ENCODE results near the gene DKK3.

DKK3 gene

DNA sequence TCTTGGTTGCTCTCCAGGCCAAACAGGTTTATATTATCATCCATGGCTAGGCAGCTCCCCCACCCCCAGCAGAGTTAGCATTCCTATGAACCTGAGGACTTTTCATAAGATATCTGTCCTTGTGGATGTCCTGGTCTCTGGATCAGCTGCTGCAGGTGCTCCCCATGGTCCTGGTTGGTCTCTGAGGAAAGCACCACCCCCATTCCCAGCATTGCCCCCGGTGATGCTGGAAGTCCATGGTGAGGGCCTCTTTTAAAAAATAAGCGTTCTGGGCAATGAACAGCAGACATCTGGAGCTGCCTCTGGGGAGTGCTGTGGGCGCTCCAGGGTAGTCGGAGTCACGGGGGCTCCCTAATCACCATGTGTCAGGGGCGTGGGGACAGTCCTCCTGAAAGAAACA lies 26.6 kb downstream of the DKK3 start:
- DNase-seq (ENCODE audit: low read depth), result no peak

DNA sequence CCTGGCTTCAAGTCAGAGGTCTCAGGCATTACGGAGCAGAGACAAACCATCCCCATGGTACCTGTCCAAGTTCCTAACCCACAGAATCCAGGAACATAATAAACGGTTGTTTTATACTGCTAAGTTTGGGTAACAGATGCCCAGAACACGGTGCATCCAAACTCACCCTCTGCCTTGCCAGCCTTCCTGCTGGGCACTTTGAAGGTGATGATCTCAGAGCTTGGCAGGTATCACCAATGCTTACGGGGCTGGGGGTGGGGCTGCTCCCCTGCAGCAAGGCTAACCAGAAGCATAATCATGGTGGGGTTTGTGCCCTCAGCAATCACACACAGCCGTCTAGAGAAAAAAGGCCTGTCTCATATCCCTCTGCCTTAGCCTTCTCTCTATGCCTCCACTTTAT lies 27.1 kb downstream of the DKK3 start:
- no peak for DNase-seq (ENCODE audit: low read depth)

DNA sequence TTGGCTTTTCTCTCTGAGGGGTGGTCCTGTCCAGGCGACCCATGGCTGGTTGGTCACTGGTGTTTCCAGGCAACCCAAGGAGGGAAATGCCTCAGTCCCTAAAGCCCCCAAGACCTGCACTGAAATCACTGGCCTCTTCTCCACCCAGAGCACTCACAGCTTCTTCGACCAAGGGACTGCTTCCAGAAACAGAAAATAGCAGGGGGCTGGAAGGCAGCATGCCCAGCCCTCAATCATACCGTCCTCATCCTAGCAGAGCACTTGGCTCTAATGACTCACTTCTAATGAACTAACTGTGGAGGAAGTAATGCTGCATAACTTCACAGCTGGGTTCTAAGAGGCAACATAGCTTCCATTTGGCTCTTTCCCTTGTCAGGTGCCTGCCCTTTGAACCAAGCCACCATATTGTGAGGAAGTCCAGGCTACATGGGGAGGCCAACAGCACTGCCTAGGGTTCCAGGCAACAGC lies 27.6 kb downstream of the DKK3 start:
- DNase-seq (ENCODE audit: low read depth), result no peak

DNA sequence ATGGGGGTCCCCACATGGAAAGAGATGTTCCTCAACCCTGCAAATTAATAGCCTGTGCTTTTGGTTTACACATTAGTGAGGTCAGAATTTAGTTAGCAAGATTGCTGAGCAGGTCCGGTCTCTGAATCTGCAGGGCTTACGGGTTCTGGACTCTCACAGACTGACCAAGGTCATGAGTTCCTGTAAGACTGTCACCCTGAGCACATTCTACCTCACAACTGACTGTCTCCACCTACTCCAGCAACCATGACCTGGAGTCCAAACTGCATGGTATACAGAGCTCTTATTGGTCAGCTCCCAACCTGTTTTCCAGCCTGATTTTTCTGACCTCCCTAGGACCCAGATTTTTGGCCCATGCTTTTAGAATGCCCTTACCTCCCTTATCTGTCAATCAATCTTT lies 28.2 kb downstream of the DKK3 start:
- DNase-seq (ENCODE audit: low read depth), result no peak

DNA sequence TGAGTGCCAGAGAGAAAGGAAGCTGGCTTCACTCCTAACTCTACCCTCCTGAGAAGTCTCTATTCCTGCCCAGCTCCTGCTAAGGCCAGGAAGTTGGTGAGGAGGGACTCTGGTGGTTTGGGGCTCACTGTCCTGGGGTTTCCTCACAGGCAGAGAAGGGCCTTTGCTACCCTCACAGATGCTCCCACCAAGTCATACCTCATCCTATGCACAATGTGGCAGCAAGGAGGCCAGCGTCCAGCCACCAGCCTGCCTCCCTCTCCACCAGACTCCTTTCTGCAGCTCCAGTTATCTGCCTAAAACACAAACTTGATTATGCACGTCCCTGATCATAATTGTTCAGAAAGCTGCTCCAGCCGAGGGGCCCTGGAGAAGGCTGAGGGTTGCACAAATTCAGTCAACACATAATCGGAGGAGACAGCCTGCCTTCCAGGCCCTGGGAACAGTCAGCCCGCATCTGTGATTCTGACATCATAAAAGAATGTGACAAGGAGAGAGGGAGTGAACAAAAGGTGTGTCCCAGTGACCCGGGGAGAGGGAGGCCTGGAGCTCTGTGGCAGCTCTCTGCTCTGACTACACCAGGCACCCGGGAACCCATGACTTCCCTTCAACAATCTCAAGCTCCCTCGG lies 28.8 kb downstream of the DKK3 start:
- no peak for DNase-seq (ENCODE audit: low read depth)

DNA sequence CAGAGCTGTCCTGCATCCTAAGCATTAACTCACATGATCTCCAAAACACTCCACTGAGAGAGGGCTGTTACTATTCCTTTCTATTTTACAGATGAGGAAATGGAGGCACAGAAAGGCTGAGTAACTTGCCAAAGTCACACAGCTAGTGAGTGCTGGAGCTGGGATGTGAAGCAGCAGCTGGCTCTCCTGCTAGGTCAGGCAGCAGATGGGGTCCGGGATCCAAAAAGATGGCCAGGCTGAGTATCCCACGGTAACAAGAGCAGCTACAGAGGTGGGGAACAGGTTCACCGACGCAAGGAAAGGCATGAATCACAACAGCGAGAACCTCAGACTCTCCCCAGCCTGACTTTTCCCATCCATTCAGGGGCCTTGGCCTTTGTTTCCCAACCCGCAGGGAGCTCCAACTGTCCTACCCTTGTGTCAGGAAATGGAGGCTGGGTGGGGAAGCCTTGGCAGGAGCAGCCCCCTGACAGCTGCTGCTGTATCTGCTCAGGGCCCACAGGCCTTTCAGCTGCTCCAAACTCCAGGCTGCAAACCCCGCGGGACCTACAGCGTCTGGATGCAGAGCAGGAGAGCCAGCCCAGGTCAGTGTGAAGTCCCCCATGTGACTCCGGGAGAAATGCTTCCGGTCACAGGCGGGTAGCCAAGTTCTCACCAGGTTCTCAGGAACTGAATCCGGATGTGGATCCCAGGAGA lies 29.5 kb downstream of the DKK3 start:
- DNase-seq (ENCODE audit: low read depth), result no peak

DNA sequence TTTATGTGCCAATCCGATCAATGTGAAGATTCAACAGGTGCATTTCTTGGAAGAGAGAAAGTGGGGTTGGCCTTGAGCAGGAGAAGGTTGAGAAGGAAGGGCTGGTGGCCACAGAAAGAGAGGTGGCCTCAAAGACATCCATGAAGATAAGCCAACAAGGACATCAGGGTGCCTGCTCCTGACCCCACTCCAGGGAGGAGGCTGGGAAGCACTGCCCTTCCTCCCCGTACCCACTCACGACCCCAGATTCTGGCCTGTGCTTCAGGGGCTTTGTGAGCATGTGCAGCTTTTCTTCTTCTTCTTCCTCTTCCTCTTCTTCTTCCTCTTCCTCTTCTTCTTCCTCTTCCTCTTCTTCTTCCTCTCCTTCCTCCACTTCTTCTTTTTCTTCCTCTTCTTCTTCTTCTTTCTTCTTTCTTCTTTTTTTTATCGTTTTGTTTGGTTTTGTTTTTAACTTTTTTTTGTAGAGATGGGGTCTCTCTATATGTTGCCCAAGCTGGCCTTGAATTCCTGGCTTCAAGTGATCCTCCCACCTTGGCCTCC lies 30.3 kb downstream of the DKK3 start:
- DNase-seq (ENCODE audit: low read depth), result no peak

DNA sequence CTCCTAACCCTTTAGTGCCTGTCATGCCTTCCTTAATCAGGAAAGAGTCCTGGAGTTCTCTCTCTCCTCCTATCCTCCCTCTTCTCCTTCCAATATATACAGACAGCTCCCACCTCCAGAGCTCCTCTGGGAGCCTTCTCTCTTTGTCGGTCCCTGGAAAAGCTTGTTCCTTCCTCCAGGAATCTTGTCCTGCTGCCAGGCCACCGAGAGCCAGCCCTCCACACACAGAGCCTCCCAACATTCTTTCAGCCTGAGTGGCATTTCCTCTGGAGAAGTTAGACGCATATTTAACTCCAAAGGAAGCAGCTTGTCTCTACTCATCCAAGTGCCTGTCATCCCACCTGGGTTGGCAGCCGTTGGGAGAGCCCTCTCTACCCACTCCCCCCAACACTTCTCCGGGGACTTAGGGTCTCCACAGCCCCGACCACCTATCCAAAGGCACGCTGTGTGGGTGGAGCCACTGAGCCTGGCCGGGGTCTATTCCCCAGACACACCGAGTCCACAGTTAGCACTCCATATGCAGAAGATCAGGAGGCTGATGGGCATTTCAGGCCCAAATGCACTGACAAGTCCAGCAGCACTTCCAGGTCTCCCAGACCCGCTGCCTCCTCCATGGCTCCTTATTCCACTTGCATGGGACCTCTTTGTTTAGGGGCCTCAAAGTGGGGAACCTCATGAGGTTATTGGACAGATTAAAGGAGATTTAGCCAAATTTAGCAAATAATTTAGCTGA lies 31.1 kb downstream of the DKK3 start:
- DNase-seq (ENCODE audit: low read depth), result peak; percentile 81

DNA sequence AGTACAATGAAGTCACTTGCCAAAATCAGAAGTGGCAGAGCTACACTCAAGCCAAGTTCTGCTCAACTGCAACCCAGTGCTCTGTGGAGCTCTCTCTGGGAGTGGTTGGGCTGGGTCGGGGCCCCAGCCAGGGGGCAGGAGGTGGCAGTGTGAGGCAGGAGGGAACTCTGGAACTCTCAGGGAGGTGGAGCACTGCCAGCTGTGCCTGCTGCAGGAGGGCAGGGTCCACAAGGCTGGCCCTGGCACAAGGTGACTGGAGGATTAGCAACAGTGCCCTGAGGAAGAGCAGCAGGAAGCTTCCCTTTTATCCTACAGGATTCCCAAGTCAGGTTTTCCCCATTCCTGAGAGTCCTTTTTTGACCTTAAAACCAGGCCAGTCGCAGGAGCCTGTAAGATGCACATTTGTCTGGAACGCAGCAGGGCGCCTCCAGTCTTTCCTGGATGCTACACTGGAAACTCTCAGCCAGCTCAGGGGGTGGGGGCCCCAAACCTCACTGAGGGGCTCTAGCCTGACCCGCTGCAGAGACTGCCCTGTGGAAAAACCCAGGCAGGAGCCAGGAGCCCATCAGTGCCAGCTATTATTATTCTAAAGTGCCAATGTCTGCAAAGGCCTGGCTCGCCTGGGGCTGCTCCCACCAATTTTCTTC lies 31.8 kb downstream of the DKK3 start:
- no peak for DNase-seq (ENCODE audit: low read depth)

DNA sequence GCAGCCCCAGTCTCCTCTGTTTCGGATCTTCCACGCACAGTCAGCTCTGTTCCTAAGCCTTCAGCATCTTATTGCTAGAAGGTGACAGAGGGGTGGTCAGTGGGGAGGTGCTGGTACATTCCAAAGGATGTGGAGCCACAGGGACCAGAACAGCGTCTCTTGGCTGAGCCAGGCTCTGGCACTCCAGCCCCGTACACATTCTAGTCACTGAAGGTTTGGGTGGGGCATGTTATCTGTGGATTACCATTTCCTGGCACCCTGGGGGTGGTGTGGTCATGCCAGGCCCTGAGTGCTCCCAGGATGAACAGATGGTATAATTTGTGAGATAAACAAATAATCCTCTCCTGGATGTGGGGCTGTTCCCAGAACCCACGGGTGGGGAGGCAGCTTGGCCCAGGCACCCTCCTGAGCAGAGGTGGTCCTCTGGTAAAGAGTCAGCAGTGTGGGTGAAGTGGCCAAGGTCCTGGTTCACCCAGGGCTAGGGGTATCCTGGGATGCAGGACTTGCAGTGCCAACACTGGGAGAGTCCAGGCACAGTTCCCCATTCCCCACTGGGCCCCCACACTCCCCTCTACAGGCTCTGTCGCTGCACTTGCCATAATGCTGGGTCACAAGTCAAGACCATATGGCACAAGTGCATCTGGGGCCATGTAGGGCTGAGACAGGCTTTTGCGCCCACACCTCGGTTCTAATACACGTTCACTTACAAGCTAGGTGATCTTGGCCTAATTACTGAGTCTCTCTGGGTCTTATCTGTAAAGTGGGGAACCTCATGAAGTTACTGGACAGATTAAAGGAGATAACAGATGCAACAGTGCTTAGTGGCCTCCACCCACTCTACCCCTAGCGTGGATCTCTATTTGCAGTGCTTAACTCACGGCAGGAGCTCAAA lies 33.0 kb downstream of the DKK3 start:
- DNase-seq (ENCODE audit: low read depth), result no peak

DNA sequence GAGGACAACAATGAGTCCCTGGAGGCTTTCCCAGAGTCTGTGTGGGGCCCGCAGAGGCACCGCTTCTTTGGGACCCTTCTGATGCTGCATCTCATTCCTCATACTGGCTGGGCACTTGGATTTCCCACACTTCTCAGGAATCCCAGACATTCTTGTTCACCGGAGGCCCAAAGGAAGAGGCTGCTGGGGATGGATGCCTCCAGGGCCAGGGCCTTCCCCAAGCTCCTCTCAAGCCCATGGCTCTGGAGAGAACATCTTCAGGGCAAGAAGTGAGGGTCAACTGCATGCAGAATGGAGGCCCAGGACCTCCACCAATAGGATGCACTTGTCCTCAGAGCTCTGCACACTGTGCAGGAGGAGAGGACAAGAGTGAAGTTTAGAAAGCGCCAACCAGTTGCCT lies 34.6 kb downstream of the DKK3 start:
- DNase-seq (ENCODE audit: low read depth), result no peak

DNA sequence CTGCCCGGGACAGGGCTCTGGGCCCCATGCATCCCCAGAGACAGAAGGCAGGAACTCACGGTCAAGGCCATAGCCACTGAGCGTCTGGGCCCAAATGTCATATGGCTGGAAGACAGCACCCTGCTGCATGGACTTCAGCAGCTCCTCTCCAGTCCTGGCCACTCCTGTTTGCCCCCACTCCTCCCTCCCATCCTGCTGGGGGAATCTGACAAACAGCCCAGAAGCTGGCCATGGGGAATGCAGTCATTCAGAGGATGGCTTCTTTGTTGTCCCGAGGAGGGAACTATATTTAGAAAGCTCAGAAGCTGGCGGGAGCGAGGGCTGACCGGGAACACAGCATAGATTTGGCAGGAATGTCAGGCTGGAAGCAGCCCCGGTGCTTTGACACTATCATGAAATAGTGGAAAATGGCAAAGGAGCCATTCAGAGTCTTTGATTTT lies 35.0 kb downstream of the DKK3 start:
- peak; percentile 78 for DNase-seq (ENCODE audit: low read depth)

DNA sequence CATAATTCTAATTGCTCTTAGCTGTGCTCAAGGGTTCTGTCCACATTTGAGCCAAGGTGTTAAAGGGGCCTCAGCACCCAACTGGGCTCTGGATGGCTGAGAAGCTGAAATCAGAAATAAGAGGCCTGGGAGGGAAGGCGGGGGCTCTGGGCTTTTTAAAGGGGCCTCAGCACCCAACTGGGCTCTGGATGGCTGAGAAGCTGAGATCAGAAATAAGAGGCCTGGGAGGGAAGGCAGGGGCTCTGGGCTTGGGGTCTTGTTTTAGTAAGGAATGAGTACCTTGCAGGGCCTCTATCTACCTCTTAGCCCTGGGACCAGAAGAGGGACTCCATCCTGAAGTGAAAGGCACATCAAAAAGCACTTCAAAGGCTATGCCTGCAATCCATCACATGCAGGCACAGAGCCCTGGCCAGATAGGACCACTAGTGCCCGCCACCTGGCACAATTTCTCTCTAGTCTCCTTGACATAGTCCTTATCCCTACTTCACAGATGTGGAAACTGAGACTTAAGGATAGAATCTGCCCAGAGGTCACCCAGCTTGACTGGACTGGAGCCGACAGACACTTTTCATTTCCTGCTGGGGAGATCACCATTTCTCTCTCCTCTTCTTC lies 35.6 kb downstream of the DKK3 start:
- DNase-seq (ENCODE audit: low read depth), result no peak

DNA sequence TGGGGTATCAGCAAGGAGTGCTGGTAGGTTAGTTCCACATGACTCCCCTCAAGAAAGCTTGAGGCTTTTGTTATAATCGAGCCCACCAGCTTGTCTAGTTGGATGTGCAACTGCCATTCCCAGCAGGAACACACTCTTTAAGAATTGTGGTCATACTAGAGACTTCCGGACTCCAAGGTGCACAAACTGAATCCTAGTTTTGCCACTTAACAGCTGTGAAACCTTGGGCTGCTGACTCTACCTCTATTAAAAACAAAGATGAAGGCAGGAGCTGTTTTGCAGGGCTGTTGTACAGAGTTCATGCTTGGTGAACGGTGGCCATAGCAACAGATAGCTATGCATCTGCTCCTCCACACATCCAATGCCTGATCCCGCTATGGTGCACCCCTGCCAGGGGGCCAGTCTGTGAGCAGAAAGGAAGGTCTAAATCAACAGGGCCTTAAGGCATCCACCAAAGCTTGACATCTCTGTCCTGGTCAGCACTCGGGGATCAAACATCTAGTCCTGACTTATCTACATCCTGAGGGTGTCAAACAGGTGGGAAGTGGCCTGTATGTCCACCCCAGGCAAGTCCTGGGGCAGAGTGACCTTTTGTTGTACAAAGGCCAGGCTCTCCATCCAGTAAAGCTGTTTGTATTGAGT lies 36.4 kb downstream of the DKK3 start:
- no peak for DNase-seq (ENCODE audit: low read depth)

DNA sequence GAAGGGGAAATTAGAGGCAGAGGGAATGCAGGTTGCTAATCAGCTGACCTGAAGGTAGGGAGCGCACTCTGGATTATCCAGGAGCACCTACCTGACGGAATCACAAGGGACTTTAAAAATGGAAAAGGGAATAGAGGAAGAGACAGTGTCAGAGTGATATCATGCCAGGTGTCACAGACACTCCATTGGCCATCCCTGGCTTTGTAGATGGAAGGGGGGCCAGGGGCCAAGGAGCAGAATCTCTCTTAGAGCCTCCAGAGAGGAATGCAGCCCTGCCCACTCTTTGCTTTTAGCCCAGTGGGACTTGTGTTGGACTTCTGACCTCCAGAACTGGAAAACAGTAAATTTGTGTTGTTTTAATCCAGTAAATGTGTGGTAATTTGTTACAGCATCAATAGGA lies 37.9 kb downstream of the DKK3 start:
- no peak for DNase-seq (ENCODE audit: low read depth)

DNA sequence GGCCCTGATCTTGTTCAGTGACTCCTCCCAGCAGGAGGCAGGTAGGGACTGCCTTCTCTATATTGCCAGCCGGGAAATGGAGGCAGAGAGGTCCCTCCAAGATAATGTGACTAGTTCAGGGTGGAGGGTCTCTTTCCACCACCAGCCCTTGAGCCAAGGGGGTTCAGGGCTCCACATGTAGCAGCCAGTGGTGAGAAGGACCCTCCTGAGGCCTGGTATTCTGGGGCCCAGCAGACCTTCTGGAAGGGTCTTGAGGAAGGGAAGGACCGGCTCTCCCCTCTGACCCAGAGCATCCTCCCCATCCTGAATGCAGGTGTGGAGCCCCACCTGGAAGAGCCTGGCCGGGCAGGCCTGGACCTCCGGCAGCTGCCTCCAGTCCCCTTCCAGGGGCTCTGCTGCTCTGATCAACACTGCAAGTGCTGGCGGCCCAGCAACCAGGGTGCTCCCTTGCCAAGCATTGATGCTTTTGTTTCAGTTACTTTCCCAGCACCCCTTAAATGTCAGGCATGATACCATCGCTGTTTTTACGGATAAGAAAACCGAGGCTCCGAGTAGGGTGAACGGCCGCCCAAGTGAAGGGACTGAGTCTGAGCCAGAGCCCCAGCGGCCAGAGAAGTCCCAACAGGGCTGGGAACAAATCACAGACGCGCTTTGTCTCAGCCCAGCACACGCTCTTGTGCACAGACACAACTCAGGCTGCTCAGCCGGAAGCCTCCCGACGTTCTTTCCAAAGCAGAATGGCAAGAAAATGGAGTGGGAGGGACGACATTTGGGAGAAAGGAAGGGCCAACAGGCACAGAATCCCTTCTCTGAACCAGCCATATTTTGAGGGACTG lies 38.8 kb downstream of the DKK3 start:
- DNase-seq (ENCODE audit: low read depth), result no peak

DNA sequence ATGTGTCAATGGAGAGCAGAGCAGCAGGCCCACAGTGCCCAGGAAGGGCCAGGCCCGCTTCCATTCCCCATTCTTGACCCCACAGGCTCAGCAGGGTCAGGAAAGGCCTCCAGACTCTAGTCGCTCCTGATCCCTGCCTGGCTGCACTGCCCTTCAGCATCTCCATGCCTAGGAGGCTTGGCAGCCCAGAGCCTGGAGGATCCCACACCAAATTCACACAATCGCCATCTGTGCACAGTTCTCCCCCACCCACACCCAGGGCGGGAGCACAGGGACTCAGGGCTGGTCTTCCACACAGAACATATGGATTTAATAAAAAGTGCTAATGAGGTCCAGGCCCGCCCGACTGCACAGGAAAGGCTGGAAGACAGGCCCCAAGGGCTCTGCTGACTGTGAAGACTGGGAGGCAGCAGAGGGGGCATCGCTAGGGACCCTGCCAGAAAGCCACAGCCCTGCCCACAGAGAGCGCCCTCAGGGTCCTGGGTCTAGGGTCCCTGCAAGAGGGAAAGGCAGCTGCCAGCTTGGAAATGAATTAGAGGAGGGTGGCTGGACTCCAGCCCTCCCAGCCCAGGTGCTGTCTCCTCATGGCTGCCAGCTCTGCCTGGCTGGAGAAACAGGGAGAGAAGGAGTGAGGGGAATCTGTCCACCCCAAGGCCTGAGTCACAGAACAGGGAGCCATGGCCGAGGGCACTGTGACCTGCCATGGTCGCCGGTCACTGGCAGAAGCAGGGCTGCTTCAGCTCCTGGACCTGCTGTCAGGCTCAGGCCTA lies 39.7 kb downstream of the DKK3 start:
- no peak for DNase-seq (ENCODE audit: low read depth)

DNA sequence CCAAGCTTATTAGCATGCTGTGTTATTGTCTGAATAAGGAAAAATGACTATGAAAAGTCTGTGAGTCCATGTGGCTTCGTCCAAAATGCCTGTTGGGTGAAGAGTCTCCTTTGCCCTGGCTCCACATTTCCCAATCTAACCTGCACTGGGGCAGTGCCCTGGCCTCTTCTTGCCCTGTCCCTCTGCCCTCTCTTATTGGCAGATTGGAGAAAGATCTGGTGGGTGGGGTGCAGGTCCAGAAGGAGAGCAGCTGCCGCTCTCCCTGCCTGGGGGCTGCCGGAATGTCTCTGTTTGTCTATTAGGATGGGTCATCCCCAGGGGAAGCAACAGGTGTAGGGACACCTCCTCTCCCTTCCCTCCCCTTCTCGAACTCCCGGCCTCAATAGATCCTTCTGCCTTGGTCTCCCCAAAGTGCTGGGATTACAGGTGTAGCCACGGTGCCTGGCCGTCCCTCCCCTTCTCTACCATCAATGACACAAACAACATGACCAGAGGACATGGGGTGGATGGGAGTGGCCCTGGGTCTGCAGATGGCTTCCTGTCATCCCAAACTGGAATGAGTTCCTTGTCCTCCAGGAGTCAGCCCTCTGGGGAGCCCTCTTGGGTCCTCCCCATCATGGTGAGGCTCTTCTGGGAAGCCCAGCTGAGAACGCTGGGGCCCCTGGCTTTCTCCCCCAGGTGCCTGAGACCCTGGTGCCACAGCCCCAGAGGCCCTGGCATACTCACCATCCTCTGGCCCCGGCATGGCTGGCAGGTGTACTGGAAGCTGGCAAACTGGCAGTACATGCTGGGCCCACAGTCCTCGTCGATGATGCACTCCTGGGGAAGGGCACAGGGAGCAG lies 40.5 kb downstream of the DKK3 start:
- DNase-seq (ENCODE audit: low read depth), result no peak

Measured in stromal cell of bone marrow (primary cell).